Measurements from ENCODE around the gene GALNT7.
"Not testable (repeated sequence)": the region's sequence is repeated elsewhere in the genome, so short reads cannot be mapped to it uniquely, and the experiment has no call there.

The GALNT7 gene, protein sequence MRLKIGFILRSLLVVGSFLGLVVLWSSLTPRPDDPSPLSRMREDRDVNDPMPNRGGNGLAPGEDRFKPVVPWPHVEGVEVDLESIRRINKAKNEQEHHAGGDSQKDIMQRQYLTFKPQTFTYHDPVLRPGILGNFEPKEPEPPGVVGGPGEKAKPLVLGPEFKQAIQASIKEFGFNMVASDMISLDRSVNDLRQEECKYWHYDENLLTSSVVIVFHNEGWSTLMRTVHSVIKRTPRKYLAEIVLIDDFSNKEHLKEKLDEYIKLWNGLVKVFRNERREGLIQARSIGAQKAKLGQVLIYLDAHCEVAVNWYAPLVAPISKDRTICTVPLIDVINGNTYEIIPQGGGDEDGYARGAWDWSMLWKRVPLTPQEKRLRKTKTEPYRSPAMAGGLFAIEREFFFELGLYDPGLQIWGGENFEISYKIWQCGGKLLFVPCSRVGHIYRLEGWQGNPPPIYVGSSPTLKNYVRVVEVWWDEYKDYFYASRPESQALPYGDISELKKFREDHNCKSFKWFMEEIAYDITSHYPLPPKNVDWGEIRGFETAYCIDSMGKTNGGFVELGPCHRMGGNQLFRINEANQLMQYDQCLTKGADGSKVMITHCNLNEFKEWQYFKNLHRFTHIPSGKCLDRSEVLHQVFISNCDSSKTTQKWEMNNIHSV

GRCh38 chr4:173168396-173169177, at the start of gene GALNT7:
Gene GALNT7 (plus strand): TSS chr4:173168811. CDS start chr4:173168836, 25 bp downstream.
- DNase-seq (ENCODE audit: low read depth in 2 of 2): peak; percentile 51 to 57

DNA sequence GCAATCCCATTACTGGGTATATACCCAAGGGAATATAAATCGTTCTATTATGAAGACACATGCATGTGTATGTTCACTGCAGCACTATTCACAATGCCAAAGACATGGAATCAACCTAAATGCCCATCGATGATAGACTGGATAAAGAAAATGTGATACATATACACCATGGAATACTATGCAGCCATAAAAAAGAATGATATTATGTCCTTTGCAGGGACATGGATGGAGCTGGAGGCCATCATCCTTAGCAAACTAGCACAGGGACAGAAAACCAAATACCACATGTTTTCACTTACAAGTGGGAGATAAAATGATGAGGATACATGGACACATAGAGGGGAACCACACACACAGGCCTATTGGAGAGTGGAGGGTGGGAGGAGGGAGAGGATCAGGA, 49.8 kb upstream of the GALNT7 start:
- DNase-seq (ENCODE audit: low read depth in 2 of 2): not testable (repeated sequence)

GRCh38 chr4:173119818-173120217, 48.8 kb upstream of the GALNT7 start:
- no peak for DNase-seq (ENCODE audit: low read depth in 2 of 2)

DNA sequence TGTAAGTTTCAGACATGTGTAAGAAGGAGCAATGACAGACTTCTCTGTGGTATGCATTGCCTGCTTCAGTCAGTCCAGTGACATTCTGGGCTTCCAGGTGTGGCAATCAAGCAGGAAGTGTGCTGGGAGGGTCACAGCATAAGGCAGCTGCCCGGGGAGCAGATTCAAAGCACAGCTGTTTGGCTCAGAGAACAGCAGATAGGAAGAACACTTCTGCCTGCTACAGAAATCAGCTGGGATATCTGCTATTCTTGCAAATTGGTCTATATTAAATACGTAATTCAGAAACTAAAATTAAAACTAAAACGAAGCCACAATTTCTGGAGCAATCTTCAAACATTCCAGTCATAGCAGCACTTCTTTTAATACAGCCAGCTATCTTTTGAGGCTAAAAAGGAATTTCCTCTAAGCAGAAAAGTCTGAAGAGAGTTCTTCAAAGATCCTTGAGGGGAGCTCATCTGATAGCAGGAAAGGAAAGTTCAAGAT, 47.5 kb upstream of the GALNT7 start:
- no peak for DNase-seq (ENCODE audit: low read depth in 2 of 2)

DNA sequence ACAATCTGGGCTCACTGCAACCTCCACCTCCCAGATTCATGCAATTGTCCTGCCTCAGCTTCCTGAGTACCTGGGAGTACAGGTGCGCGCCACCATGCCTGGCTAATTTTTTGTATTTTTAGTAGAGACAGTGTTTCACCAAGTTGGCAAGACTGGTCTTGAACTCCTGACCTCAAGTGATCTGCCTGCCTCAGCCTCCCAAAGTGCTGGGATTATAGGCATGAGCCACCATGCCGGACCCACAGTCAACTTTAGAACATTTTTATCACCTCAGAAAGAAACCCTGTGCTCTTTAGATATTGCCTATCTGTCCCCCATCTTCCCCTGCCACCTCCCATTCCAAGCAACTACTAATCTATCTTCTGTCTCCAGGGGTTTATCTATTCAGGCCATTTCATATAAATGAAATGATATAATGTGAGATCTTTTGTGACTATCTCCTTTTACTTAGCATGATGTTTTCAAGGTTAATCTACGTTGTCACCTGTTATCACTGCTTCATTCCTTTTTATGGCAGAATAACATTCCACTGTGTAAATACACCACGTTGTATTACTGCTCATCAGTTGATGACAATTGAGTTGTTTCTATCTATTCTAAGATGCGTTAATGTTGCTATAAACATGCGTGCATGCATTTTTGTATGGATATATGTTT, 44.3 kb upstream of the GALNT7 start:
- no peak for DNase-seq (ENCODE audit: low read depth in 2 of 2)

DNA sequence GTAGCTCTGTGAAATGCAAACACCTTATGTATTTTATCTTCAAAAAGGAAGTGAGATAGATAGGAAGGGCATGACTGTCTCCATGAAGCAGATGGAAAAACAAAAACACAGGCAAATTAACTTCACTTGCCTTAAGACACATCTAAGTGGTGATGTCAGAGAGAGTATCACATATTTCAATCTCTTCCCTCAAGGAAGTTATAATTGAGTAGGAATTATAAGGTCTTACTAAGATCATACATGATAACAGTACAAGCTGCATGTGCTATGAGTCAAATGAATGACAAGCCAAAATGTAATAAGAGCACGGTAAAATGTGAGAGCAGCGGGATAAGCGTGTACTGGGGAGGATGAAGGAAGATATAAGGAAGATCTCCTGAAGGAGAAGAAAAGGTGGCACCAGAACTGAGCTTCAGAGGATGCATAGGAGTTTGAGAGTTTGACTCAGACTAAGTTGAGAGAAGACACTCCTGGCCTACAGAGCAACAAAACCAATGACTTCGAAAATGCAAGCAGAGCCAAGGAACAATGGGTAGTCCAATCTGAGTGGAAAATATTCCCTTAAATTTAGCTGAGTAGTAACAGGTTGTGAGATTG, 43.3 kb upstream of the GALNT7 start:
- no peak for DNase-seq (ENCODE audit: low read depth in 2 of 2)

- DNase-seq (ENCODE audit: low read depth in 2 of 2): no peak
Observed at GRCh38 chr4:173128199-173128890, 40.3 kb upstream of the GALNT7 start.

DNA sequence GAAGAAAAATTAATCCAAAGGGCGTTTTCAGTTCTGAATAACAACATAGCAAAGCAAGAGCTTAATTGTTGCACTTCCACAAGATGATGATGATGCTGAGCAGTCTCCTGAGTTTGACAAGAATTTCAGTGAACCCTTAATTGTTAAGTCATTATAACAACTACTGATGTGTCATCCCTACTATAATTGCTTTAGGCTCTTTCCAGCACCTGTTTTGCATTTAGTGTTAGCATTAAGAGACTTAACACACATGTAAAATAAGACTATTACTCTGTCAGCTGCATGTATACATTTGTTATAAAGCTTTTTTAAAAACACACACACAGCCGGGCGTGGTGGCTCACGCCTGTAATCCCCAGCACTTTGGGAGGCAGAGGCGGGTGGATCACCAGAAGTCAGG, 37.9 kb upstream of the GALNT7 start:
- no peak for DNase-seq (ENCODE audit: low read depth in 2 of 2)

GRCh38 chr4:173134426-173134825, 34.2 kb upstream of the GALNT7 start:
- DNase-seq (ENCODE audit: low read depth in 2 of 2): no peak

DNA sequence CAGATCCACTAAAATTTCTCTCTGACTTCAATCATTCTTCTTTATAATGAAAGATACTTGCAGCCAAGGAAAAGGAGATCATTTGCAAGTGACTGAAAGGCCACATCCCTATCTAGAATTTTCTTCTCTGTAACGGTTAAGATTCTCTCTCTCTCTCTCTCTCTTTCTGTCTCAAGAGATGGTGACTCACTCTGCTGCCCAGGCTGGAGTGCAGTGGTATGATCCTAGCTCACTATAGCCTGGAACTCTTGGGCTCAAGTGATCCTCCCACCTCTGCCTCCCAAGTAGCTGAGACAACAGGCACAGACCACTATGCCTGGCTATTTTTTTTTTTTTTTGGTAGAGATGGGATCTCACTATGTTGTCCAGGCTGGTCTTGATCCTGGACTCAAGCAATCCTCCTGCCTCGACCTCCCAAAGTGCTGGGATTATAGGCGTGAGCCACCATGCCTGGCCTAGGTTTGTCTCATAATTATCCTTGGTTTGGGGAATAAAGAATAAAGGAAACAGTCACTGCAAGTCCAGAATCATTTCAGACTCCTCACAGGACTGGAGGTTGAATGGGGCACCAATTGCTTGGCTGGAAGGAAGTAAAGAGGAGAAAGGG, 33.3 kb upstream of the GALNT7 start:
- DNase-seq (ENCODE audit: low read depth in 2 of 2): no peak

GRCh38 chr4:173138624-173139023, 30.0 kb upstream of the GALNT7 start:
- DNase-seq (ENCODE audit: low read depth in 2 of 2): no peak

DNA sequence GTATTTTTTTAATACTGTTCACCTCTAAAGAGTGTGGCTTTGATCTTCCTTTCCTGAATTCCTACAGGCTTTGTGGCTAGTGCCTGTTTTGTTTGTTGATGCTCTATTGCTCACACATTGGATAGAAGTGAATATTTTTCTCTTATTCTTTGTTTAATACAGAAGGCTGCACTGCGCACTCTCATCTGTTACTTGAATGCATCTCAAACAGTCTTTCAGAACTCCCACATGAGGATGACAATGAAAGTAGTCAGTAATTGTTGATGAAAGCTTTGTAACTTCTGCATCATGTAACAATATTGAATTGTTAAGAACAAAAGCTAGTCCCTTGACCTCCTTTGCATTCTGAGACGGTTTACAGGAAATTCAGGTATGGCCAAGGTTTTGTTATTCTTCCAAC, 29.1 kb upstream of the GALNT7 start:
- no peak for DNase-seq (ENCODE audit: low read depth in 2 of 2)

GRCh38 chr4:173145131-173145530, 23.5 kb upstream of the GALNT7 start:
- DNase-seq (ENCODE audit: low read depth in 2 of 2): no peak

GRCh38 chr4:173146456-173146855, 22.2 kb upstream of the GALNT7 start:
- no peak for DNase-seq (ENCODE audit: low read depth in 2 of 2)

DNA sequence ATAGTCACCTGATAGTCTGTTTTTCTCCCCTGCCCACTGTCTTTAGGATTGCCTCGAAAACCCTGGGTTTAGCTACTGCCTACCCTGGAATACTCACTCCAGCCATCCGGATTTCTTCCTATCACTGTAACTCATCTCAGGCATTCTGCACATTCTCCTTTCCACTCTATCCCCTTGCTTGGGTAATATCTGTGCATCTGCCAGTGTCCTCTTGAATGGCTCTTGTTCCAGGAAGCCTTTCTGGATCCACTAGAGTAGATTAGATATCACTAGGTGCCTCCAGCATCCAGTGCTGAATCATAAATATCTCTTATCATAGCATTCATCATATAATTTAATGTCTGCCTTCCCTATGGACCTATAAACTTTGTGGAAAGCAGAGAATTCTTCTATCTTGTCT, 17.1 kb upstream of the GALNT7 start:
- DNase-seq (ENCODE audit: low read depth in 2 of 2): no peak

DNA sequence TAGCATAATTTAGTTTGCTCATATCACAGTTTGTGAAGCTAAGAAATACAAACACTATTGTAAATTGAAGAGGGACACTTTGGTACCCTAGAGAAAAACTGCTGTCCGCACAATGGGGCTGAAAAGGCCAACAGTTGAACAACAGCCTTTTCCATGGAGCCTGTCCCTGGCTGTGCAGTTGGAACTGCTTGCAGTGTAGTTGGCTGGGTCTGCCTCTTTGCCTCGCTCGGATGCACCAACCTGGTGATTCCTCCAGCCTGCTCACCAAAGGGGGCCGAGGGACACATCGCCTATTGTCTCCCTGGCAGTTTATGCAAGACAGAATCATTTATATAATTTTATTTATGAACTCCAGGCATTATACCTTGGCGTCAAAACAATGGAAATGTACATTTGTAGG, 16.5 kb upstream of the GALNT7 start:
- DNase-seq (ENCODE audit: low read depth in 2 of 2): no peak

GRCh38 chr4:173153445-173153844, 15.2 kb upstream of the GALNT7 start:
- no peak for DNase-seq (ENCODE audit: low read depth in 2 of 2)

GRCh38 chr4:173159791-173160190, 8.8 kb upstream of the GALNT7 start:
- no peak for DNase-seq (ENCODE audit: low read depth in 2 of 2)

DNA sequence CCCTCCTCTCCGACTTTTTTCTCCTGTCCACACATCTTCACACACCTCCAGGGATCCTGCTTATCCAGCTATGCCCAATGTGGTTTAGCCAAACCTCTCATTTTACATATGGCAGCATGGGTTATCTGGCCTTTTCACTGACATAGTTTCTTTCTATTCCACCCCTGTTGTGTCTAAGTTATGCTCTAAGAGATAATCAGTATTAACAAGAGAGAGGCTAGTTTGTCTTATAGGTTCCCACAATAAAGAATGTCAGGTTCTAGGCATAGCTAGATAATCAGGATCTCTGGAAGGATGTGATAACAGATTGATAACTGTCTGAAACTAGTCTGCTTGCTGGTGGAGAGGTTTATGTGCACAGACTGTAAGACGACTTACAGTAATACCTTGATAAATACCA, 7.7 kb upstream of the GALNT7 start:
- DNase-seq (ENCODE audit: low read depth in 2 of 2): no peak

GRCh38 chr4:173161311-173161710, 7.3 kb upstream of the GALNT7 start:
- no peak for DNase-seq (ENCODE audit: low read depth in 2 of 2)

All from stimulated activated CD4-positive, alpha-beta T cell treated with anti-CD3 and anti-CD28 coated beads, Interleukin-4, amount 100 ng/mL, for 48 hours (primary cell).